HTERT RPE-1 (cell line): ENCODE data around the gene TULP1.
"Not testable (repeated sequence)": the region's sequence is repeated elsewhere in the genome, so short reads cannot be mapped to it uniquely, and the experiment has no call there.

Experiments
- in situ Hi-C: fragments of 300-500 bp; cut with MboI; formaldehyde crosslinking; loops from 4 replicates; pipeline ENCODE4 v1.14.3; 2020; ENCODE audit warnings: low sequenced_read_pairs

The TULP1 gene

DNA sequence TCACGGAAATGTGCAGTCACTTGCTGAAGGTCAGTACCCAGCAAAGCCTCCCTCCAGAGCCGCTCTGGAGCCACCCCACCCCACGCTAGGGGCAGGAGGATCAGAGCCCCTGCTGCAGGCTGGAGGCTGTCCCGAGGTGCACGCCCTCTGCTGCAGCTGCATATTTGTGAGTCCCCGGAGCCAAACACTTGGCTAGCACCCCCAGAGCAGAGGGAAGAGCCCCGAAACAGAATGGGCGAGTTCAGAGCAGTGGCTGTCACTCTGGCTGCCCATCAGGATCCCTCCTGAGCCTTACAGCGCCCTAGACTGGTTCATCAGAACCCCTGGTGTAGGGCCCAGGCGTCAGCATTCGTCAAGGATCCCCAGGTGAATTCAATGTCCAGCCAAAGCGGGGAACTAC lies 9.5 kb upstream of the TULP1 start:
- in situ Hi-C loops = no loop called here

DNA sequence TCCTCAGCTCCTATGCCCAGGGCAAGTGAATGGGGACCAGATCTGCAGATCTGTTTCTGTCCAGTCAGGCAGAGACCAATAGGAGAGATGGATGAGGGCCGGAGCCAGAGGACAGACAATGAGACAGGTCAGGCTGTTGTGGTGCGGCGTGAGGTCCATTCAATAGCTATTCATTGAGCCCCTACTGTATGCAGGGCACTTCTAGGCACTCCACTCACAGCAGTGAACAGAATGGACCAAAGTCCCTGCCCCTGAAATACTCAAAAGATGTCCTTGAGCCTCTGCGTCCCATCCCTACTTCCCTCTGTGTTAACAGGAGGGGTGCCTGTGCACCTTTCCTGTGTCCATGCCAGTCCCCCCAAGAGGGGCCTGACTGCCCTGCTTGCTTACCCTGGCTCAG lies 8.5 kb upstream of the TULP1 start:
- in situ Hi-C loops = no loop called here

DNA sequence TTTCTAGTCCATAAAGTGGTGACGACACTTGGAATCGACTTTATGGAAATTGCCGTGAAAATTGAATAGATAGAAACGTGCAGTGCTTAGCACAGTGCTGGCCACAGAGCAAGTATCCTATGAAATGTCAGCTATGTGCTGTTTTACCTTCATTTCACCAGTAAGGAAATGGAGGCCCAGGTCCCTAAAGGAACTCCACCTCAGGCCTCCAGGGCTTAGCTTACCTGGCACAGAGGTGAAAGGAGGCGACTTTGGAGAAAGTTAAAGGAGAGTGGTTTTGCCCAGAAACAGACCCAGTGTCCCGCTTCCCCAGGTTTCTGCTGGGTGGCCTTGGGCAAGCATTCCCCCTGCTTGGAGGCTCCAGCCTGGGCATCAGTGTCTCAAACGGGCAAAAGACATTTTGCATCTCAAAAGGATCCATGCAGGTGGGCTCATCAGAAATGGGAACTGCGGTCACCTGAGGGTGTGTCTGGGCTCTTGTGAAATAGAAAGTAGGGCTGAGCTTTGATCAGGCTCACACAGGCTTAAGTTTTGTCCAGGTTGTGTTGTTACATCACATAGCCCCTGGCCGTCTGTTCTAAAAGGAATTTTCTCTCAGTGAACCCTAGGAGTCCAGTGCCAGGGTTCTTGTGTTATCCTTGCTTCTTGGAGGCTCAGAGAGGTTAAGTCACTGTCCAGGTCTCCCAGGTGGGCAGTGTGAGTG lies 6.8 kb upstream of the TULP1 start:
- in situ Hi-C loops = no loop called here

DNA sequence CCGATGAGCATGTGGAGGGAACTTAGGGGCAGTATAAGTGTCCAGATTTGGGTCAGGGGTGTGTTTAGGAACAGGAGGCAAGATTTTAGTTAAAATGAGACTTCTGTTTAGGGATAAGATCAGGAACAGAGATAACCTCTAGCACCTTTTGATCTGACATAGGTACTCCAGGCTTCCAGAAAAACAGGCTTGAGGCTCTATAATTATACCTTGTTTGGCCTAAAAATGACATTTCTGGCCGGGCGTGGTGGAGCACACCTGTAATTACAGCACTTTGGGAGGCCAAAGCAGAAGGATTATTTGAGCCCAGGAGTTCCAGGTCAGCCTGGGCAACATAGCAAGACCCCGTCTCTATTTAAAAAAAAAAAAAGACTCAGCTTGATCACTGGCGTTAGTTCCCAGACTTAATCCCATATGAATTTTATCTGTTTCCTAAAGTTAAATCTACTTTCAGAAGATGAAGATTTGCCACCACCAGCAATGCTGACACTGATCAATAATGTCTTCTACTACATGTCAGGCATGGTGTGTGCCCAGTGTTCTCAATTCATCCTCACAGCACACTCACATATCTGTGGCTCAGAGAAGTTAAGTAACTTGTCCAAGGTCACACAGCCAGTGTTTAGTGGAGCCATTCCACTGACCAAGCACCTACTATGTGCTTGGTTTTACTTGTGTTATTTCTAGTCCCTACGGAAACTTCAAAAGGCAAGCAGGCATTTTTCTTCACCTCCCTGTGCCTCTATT lies 6.0 kb upstream of the TULP1 start:
- in situ Hi-C loops = no loop called here

DNA sequence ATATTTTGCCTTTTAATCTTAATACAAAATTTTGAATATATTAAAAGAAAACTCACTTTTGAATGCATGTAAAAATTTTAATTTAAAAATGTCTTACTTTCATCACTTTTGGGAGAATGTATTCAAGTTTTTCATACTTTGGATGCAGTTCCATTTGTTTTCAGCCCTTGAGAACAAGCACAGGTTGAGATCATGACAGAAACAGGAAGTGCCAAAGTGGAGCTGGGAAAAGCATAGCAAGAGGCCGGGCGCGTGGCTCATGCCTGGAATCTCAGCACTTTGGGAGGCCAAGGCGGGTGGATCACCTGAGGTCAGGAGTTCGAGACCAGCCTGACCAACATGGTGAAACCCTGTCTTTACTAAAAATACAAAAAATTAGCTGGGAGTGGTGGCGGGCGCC lies 5.3 kb upstream of the TULP1 start:
- in situ Hi-C loops = not testable (repeated sequence)

DNA sequence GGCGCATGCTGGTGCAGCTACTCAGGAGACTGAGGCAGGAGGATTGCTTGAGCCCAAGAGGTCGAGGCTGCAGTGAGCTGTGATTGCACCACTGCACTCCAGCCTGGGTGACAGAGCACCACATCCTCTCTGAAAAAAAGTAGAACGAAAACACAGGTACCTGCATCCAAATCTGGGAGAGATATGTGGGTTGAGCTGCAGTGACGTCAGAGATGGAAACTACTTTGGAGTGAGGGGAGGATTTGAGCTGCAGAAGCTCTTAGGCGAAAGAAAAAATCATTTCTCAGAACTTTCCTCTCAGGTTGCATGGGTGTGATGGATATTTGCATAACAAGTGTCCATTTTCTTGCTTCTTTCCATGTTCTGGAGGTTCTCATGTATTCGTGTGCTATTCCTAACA lies 4.0 kb upstream of the TULP1 start:
- in situ Hi-C loops = no loop called here

DNA sequence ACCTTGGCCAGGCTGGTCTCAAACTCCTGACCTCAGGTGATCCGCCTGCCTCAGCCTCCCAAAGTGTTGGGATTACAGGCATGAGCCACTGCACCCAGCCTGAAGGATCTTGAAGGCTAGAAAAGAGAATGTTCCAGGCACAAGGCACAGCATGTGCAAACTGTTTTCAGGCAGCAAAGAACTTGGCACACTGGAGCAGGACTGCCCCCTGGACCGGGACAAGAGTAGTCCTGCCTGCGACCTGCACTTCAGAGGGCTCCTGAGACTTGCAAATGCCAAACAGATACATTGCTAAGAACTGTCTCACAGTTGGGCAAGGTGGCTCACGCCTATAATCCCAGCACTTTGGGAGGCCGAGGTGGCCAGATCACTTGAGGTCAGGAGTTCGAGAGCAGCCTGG lies 3.2 kb upstream of the TULP1 start:
- in situ Hi-C loops = not testable (repeated sequence)

DNA sequence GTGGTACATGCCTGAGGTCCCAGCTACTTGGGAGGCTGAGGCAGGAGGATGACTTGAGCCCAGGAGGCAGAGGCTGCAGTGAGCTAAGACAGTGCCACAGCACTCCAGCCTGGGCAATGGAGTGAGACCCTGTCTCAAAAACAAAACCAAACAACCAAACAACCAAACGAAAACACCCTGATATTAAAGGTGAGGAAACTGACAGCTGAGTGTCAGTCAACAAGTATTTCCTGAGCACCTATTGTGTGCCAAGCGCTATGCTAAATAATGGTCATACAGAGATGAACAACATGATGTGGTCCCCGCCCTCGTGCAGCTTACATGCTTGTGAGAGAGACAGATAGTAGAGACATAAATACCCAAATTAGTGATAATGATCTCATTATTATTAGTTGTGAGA lies 1.9 kb upstream of the TULP1 start:
- in situ Hi-C loops = no loop called here

DNA sequence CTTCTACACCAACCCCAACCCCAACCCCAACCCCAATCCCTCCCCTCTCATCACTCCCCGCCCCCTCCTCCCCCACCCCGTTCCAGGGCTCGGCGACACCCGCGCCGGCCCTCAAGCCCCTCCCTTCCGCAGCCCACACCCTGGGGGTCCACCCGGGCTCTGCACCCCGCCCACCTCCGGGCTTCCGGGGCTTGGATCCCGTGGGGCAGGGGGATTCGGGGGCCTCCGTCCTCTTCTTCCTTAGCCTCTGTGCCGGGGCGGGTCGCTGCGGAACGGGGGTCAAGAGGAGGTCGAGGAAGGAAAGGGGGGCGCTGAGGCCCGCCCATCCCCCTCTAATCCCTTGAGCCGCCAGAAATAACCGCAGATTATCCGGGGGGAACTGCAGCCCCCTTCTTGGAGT lies 690 bp downstream of the TULP1 start:
- in situ Hi-C loops = no loop called here

DNA sequence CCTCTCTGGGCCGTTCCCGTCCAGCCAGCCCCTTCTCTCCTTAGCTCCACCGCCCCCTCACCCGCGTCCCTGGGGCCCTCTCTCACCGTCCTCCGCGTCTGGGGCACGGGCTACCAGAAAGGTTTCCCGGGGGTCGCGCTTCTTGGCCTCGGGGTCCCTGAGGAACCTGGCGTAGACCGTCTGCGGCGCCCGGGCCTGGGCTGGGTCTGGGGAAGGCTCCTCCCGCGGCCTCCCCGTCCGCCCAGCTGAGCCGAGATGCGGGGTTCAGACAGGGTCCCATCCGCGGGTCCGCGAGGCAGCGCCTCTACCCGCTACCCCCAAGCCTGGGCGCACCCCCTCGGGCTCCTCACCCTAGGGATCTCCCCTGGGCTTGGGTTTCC lies 1.1 kb downstream of the TULP1 start:
- in situ Hi-C loops = no loop called here

DNA sequence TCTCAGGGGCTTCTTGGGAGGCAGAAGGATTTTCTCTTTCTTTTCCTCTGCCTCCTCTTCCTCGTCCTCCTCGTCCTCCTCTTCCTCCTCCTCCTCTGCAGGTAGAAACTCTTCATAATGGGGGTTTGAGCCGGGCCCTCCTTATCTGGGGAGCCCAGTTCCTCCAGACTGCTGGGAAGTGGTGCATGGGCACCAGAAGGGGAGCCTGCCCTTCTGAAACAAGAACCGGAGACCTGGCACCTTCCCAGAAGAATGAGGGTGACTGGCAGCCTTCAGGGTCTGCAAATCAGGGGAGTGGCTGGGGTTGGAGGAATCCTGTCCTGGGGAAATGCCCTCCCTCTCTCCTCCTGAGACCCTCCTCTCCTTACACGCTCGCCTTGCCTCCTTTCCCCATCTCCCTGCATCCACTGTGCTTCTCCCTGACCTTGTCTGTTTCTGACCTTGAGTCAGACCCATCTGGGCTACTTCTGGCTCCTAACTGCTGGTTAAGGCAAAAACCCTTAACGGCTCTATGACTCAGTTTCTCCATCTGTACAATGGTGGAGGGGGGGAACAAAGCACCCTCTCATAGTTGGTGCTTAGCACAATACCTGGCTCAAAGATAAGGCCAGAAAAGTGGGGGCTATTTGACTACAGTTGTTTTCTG lies 1.7 kb downstream of the TULP1 start:
- in situ Hi-C loops = no loop called here

DNA sequence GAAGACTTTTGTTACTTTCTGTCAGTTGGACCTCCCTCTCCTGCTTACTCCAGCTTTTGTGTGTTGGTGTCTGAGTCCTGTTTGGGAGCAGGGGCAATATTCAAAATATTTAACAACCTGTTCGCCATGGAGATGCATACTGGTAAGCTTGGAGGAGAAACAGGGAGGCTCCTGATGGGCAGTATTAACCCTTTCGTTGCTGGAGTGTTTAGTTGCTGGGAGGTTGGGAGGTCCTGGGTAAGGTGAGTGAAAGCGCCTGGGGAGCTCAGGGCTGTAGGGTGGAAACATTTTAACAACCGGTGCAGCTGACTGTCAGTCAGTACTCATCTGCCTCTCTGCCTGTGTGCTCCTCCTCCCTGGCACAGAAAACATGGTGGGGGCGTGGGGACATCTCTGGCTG lies 4.2 kb downstream of the TULP1 start:
- in situ Hi-C loops = no loop called here

DNA sequence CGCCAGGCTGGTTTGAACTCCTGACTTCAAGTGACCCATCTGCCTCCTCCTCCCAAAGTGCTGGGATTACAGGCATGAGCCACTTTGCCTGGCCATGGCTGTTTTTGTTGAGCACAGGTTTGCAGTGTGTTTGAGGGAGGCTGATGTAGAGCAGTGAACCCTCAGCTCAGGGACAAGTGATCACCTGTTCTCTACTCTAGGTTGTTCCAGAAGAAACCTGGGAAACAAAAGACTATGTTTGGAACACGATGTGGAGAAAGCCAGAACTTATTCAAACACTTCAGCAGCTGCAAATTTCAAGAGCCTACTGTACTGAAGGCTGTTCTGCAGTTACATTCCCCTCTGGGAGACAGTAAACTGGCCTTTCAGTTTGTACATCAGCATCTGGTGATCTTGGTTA lies 4.7 kb downstream of the TULP1 start:
- in situ Hi-C loops = no loop called here

DNA sequence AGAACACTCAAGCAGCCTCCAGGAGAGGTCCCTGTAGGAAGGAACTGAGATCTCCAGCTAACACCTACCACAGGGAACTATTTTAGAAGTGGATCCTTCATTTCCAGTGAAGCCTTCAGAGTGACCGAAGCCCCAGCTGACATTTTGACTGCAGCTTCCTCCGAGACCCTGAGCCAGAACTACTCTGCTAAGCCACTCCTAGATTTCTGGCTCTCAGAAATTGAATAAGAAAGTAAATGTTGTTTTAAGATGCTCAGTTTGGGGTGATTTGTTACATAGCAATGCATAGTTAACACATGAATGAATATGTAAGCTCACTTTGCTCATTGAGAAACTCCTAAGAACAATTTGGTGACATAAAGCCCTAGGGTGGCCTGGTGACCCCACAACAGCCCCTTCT lies 5.5 kb downstream of the TULP1 start:
- in situ Hi-C loops = no loop called here

DNA sequence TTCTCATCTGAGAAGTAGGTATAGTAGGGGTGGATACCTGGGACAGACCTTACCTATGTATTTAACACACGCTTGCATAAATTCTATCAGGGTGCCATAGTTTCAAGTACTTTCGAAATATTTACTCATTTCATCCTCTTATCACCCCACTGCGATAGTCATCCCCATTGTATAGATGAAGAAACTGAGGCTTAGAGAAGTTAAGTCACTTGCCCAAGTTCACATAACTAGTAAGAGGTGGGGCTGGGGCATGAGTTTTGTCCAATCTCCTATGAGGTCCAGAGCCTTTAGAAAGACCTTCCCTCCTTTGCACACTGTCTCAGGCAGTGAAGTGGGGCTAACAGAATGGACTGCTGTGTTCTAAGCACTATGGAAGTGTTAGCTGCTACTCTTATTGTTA lies 6.2 kb downstream of the TULP1 start:
- in situ Hi-C loops = no loop called here

DNA sequence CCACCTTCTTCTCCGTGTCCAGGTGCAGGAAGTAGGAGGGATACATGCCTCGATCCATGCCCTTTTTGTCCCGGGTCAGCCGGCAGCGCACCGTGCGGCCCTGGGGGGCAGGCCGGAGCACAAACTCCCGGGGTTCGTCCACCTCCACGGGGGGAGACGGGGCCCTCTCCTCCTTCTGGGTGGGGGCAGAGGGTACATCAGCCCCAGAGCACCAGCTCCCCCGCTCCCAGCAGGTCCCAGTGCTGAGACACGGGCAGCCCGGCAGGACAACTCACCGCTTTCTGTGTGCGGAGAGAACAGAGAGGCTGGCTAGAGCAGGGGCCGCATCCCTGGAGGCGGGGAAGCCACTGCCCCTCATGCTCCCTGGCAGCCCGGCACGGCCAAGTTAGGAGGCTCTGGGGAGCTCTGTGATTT lies 6.7 kb downstream of the TULP1 start:
- in situ Hi-C loops = no loop called here

DNA sequence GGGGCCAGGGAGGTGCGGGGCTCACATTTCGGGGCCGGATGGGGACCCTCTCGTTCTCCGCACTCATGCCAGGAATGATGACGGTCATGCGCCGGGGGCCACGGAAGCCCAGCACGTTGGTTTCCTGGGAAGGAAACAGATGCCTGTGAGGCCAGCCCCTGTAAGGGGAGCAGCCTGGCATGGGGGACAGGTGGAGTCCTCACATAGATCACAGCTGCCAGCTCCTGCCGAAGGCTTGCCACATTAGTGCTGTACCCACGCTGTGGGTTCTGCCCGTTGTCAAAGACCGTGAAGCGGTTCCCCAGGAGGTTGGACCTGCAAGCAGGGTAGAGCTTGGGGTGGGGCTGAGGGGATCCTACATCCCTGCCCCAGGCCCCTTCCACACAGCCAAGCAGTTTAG lies 9.2 kb downstream of the TULP1 start:
- in situ Hi-C loops = no loop called here

DNA sequence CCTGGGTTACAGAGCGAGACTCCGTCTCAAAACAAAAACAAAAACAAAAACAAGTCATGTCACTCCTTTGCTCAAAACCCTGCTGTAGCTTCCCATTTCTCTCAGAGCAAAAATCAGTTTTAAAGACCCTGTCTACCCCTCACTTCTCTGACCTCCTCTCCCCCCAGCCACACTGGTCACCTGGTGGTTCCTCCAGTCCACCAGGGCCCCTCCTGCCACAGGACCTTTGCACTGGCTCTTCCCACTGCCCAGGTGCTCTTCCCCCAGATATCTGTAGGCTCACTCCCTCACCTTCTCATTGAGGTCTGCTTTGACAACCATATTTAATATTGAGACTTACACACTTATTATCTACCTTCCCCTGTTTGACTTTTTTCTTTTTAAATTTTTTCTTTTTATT lies 10.9 kb downstream of the TULP1 start:
- in situ Hi-C loops = no loop called here

DNA sequence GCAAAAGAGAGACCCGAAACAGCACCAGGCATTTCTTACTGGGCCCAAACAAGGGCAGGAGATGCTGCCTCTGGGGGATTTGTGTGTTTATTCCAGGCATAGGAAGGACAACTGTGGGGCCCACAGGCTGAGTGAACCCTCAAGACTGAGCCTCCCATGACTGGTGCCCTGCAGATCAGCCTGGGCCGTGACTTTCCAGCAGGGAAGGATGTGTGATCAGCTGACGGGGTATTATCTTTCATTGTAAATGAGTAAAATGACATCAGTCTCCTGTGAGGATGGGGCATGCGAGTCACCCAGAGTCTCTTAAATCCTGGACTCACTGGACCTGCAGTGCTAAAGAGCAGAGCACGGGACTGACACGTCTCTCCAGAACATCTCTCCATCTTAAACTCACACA lies 11.9 kb downstream of the TULP1 start:
- in situ Hi-C loops = no loop called here

DNA sequence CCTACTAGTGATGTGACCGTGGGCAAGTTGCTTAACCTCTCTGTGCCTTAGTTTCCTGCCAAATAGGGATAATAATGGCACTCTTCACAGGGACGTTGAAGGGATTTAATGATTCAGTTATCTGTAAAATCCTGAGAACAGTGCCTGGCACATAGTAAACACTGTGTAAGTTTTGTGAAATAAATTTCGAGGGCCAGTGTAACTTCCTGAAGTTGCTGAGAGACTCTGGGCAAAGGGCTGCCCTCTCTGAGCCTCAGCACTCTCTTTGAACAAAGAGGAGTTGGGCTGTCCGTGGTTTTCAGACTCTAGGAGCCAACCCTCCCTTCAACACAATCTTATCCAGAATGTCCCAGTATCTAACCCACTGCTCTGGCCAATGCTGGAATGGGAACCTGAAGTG lies 13.3 kb downstream of the TULP1 start:
- in situ Hi-C loops = no loop called here

DNA sequence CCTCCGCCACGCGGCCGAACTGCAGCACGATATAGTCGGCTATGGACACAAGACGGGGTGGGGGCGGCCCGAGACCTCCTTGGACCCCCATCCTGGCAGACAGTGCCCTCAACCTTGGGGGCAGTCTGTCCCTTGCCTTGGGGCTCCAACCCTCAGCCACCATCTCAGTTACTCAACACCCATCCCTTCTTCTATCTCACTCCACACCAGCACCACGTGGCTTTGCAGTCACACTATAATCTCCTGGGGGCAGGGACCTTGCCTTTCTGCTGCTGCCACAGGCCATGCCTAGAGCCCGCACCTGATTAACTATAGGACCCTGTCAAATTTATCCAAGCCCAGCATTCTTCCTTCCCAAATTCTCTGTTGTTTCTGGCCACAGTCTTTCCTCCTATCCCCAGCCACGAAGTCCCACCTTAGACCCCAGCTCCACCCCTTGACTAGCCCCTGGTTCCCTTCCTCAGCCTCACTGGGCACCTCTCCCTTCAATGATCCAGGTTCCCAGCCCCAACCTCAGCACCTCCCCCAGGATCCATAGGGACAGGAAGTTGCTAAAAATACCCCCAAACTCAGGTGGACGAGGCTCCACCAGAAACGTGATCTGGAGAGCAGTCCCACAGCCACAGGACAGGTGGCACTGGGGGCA lies 14.2 kb downstream of the TULP1 start:
- in situ Hi-C loops = no loop called here
